B cell (primary cell): ENCODE data around the gene ADAMTSL5. TPM values are rescaled to one million over a fixed set of nuclear protein-coding genes. Genes with fewer than 3 reads are reported as not detected.

Experiments
- ATAC-seq: fragments of 200-7000 bp; cut with Tn5 transposase; one replicate; pipeline ENCODE4 v1.10.0; 2021; ENCODE audit warnings: low read depth, mild to moderate bottlenecking, moderate number of reproducible peaks, moderate library complexity
- CTCF ChIA-PET: fragments of 350-600 bp; sonication (Branson Sonifier 250); formaldehyde crosslinking; loops from one replicate; lab custom pipeline; 2021; ENCODE audit warnings: antibody characterized with exemption, inconsistent platforms; lab: Charles Lee
- POLR2A ChIA-PET: fragments of 350-600 bp; sonication (Branson Sonifier 250); formaldehyde crosslinking; loops from one replicate; lab custom pipeline; 2021; ENCODE audit warnings: antibody characterized with exemption; lab: Charles Lee
- DNase-seq: peaks from one replicate; pipeline ENCODE4 v3.0.0; 2013
- H2AFZ ChIP-seq: 2 replicates; pipeline ENCODE4 v1.6.1; 2012; ENCODE audit warnings: mild to moderate bottlenecking, low read depth, low read length; ENCODE audit not compliant: insufficient read depth, poor library complexity, severe bottlenecking
- H3K27ac ChIP-seq, 2 donors: 1 replicate in 1 of 2; 2 replicates in 1 of 2; pipeline ENCODE4 v1.5.1; 2012 to 2013; ENCODE audit warnings: low read length in 2 of 2, mild to moderate bottlenecking in 2 of 2, moderate library complexity in 1 of 2
- H3K27me3 ChIP-seq, 4 experiments: fragments of 200-600 bp in 1 of 4; sonication (generic) in 1 of 4; replicated peaks in 1 of 4; 1 replicate in 2 of 4; 2 replicates in 2 of 4; pipeline versions ENCODE4 v1.6.1 to v1.7.0; 2013 to 2016; ENCODE audit warnings: low read length in 3 of 4, mild to moderate bottlenecking in 2 of 4, mixed read lengths in 1 of 4, moderate library complexity in 1 of 4; ENCODE audit not compliant: insufficient read depth in 4 of 4, control insufficient read depth in 3 of 4; ENCODE audit errors: control extremely low read depth in 1 of 4
- H3K36me3 ChIP-seq, 2 experiments: replicated peaks in 1 of 2; 1 replicate in 1 of 2; 2 replicates in 1 of 2; pipeline versions ENCODE4 v1.6.1 to v1.7.1; 2013; ENCODE audit warnings: low read length in 1 of 2; ENCODE audit not compliant: insufficient read depth in 2 of 2, control insufficient read depth in 1 of 2; ENCODE audit errors: control extremely low read depth in 1 of 2, extremely low read depth in 1 of 2
- H3K4me1 ChIP-seq, 2 donors: fragments of 200-600 bp in 1 of 2; sonication (generic) in 1 of 2; 1 replicate in 1 of 2; 2 replicates in 1 of 2; pipeline versions ENCODE4 v1.5.1 to v1.6.1; 2013 to 2017; ENCODE audit warnings: low read length in 2 of 2; ENCODE audit not compliant: control insufficient read depth in 2 of 2, insufficient read depth in 2 of 2
- H3K4me2 ChIP-seq: replicated peaks from 2 replicates; pipeline ENCODE3; 2012; ENCODE audit warnings: mild to moderate bottlenecking, low read depth, low read length; ENCODE audit not compliant: poor library complexity, severe bottlenecking
- H3K4me3 ChIP-seq, 5 experiments: fragments of 200-600 bp in 1 of 5; sonication (generic) in 1 of 5; 1 replicate in 3 of 5; 2 replicates in 2 of 5; pipeline versions ENCODE4 v1.5.1 to v1.7.0; 2011 to 2016; ENCODE audit warnings: low read length in 4 of 5, mild to moderate bottlenecking in 4 of 5, low read depth in 2 of 5, control low read depth in 1 of 5, moderate library complexity in 1 of 5; ENCODE audit not compliant: insufficient read depth in 1 of 5; ENCODE audit errors: control extremely low read depth in 1 of 5, extremely low read depth in 1 of 5
- H3K79me2 ChIP-seq: fragments of 200-600 bp; sonication (generic); one replicate; pipeline ENCODE4 v1.6.0; 2016; ENCODE audit warnings: low read length; ENCODE audit not compliant: control insufficient read depth, insufficient read depth
- H3K9ac ChIP-seq: fragments of 200-600 bp; sonication (generic); 2 replicates; pipeline ENCODE4 v1.6.1; 2017; ENCODE audit warnings: mild to moderate bottlenecking, low read length, moderate library complexity
- H3K9me3 ChIP-seq, 3 donors: one replicate each; pipeline versions ENCODE4 v1.6.1 to v1.7.1; 2013; ENCODE audit warnings: low read length in 2 of 3; ENCODE audit not compliant: control insufficient read depth in 2 of 3, insufficient read depth in 1 of 3; ENCODE audit errors: control extremely low read depth in 1 of 3
- H4K20me1 ChIP-seq: 2 replicates; pipeline ENCODE4 v1.6.0; 2012; ENCODE audit warnings: mild to moderate bottlenecking, low read length; ENCODE audit not compliant: insufficient read depth, control insufficient read depth, poor library complexity, severe bottlenecking
- H3K27ac Mint-ChIP-seq: one replicate; pipeline ENCODE4 v1.8.0; 2021; ENCODE audit warnings: mixed read lengths
- H3K27me3 Mint-ChIP-seq: one replicate; pipeline ENCODE4 v1.8.0; 2021; ENCODE audit warnings: mixed read lengths
- H3K4me1 Mint-ChIP-seq: one replicate; pipeline ENCODE4 v1.8.0; 2021; ENCODE audit warnings: mixed read lengths
- H3K4me3 Mint-ChIP-seq: one replicate; pipeline ENCODE4 v1.8.0; 2021; ENCODE audit warnings: mixed read lengths
- H3K9me3 Mint-ChIP-seq: one replicate; pipeline ENCODE4 v1.8.0; 2022; ENCODE audit warnings: mixed read lengths; ENCODE audit not compliant: insufficient read depth
- CTCF ChIP-seq: fragments of 200-600 bp; IDR thresholded peaks from one replicate; pipeline ENCODE4 v1.8.0; 2022; ENCODE audit warnings: antibody characterized with exemption, mild to moderate bottlenecking
- EZH2 ChIP-seq: IDR thresholded peaks from 2 replicates; pipeline ENCODE4 v1.6.1; 2012; ENCODE audit warnings: borderline replicate concordance, low read depth, mild to moderate bottlenecking, moderate library complexity, low read length; ENCODE audit not compliant: insufficient read depth, poor library complexity, severe bottlenecking
- WGBS: methylation state at CpG from one replicate; pipeline ENCODE4 v1.1.5; 2013; ENCODE audit warnings: missing lambda C conversion rate; ENCODE audit not compliant: insufficient coverage; 5-methylcytosine and 5-hydroxymethylcytosine counted together
- intact Hi-C: fragments of 100-400 bp; cut with micrococcal nuclease; formaldehyde crosslinking; loops from one replicate; pipeline ENCODE4 v1.10.0; 2022
- polyA plus RNA-seq: library from polyadenylated mRNA; depleted of rRNA; stranded (reverse); fragments of >200 nt; gene quantifications from 2 replicates; pipeline ENCODE4 v1.2.3, GENCODE V29; 2012
- total RNA-seq, 2 donors: library from RNA; stranded (reverse); fragments of 120-200 nt in 1 of 2; gene quantifications; 1 replicate in 1 of 2; 2 replicates in 1 of 2; pipeline versions ENCODE4 v1.2.3 to v1.2.4, GENCODE V29; 2013 to 2022

Gene ADAMTSL5
- total and polyA plus RNA-seq, 2 donors (not counting 1 experiment from before 2014, with no cell fraction given): 0.09 TPM; not detected in 1

- 88% methylated on average over 8 of the region's 17 CpGs for WGBS
- CTCF ChIA-PET: no interaction called here
- no peaks in the 10 kb centered on the region for H3K79me2 ChIP-seq
These were observed 48.5 kb upstream of the ADAMTSL5 start for GRCh38 chr19:1561236-1561842.

More at GRCh38 chr19:1561236-1561842, 48.5 kb upstream of the ADAMTSL5 start:
- Histone ChIP-seq H3K4me3 (no peak overlapping the region), H2AFZ (no peak overlapping the region), H3K27ac (no peak overlapping the region), H3K9me3 (no peaks in the 10 kb centered on the region), H3K9ac (no peak overlapping the region), H4K20me1 (no peaks in the 10 kb centered on the region), H3K27me3 (peaks cover 0 to 7% (median 0%) of the 10 kb centered on the region in 4 experiments), H3K4me2 (no peak overlapping the region), H3K36me3 (no peaks in the 10 kb centered on the region), H3K4me1 (no peaks in the 10 kb centered on the region)
- Mint-ChIP-seq H3K27ac (no peak overlapping the region), H3K4me1 (no peaks in the 10 kb centered on the region), H3K27me3 (no peaks in the 10 kb centered on the region), H3K4me3 (no peak overlapping the region), H3K9me3 (no peaks in the 10 kb centered on the region)
- TF ChIP-seq CTCF: no peak
- no peak for TF ChIP-seq EZH2
- intact Hi-C loops: no loop called here
- POLR2A ChIA-PET: no interaction called here
- no peak for DNase-seq
- no peak for ATAC-seq
